ENCODE measurements around the gene MAPK8.

DNA sequence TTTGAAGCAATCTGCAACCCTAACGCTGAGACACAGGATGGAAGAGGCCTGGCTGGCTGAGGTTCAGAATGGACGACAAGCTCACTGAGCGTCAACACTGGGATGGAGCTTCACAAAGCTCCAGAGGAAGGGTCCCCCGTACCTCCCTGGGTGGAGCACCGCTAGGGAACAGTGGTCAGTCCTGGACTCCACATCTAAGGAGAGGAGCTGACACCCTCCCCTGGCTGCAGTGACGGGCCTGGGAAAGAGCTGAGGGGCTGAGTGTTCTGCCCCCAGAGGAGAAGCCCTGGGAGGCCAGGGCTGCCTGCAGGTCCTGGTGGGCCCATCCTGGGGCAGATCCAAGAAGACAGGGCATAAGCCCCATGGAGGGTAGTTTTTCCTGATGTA, 152.2 kb downstream of the MAPK8 start:
- TF ChIP-seq CTCF (IDR thresholded peaks at IDR 0.05): no peak
- no peak for TF ChIP-seq EP300 (IDR thresholded peaks at IDR 0.05)

All from suprapubic skin (tissue), 3 donors.